ENCODE results near the gene PTCH1. TPM values are rescaled to one million over a fixed set of nuclear protein-coding genes. Genes with fewer than 3 reads are reported as not detected.
A peak's percentile ranks its signal among the peaks of the same experiment; 100 is the strongest.

Gene PTCH1
- total and polyA plus RNA-seq, 12 donors = 1.6 to 10.0 (median 6.5) TPM

- H3K36me3 ChIP-seq = no peaks in the 10 kb centered on the region
- peak overlapping the region; percentile 69 to 97 (median 82) for H3K4me3 ChIP-seq
- peaks cover 0 to 45% (median 37%) of the 10 kb centered on the region in 9 donors for H3K4me1 ChIP-seq
- peak in 4 of 8 donors; percentile 10 to 39 (median 22) for ATAC-seq
- peaks cover 0 to 59% (median 0%) of the 10 kb centered on the region in 7 donors for H3K27me3 ChIP-seq
- DNase-seq = peak; percentile 58 to 68
- WGBS, 2 donors = 1% methylated on average over 71 to 81 of the region's 81 CpGs
- no peak for TF ChIP-seq CTCF (IDR thresholded peaks at IDR 0.05)
- H3K9me3 ChIP-seq = no peaks in the 10 kb centered on the region
- peak overlapping the region; percentile 87 to 99 (median 95) for H3K27ac ChIP-seq
- intact Hi-C loops (cut with DNase I) = loop anchor here in 6 of 10 donors (2.0 to 10.0 kb wide), 8 partner anchors 43 to 711 kb away; partner anchors contain the start of genes ERCC6L2 (in 3 of the 6) and FANCC (in 3 of the 6)
Measured at GRCh38 chr9:95505717-95506427, 10.9 kb downstream of the PTCH1 start.

GRCh38 chr9:95505072-95505716 is 11.6 kb downstream of the PTCH1 start:
- Histone ChIP-seq H3K4me1 (peaks cover 0 to 45% (median 37%) of the 10 kb centered on the region in 9 donors), H3K27me3 (peaks cover 0 to 56% (median 0%) of the 10 kb centered on the region in 7 donors), H3K36me3 (peaks cover 0 to 1% (median 0%) of the 10 kb centered on the region in 9 donors), H3K27ac (peak overlapping the region in 7 of 10 donors; percentile 94 to 99 (median 97)), H3K9me3 (no peaks in the 10 kb centered on the region), H3K4me3 (peak overlapping the region; percentile 10 to 97 (median 82))
- intact Hi-C loops (cut with DNase I) = loop anchor here in 5 of 10 donors (5.0 to 10.0 kb wide), 6 partner anchors 43 to 710 kb away; partner anchors contain the start of genes ERCC6L2 (in 3 of the 5) and FANCC (in 3 of the 5)
- DNase-seq = no peak
- no peak for TF ChIP-seq CTCF (IDR thresholded peaks at IDR 0.05)
- WGBS, 2 donors = 18 to 23% methylated on average over 10 of the region's 10 CpGs
- no peak for ATAC-seq

GRCh38 chr9:95504053-95504963 is 12.5 kb downstream of the PTCH1 start:
- no peaks in the 10 kb centered on the region for H3K9me3 ChIP-seq
- TF ChIP-seq CTCF (IDR thresholded peaks at IDR 0.05) = no peak
- DNase-seq (peak in 1 of 2 donors; percentile 25), ATAC-seq (peak in 4 of 8 donors; percentile 26 to 43 (median 32))
- intact Hi-C loops (cut with DNase I) = loop anchor here in 3 of 10 donors (5.0 to 10.0 kb wide), 4 partner anchors 42 to 710 kb away; partner anchors contain the start of genes ERCC6L2 (in 1 of the 3) and FANCC (in 1 of the 3)
- H3K36me3 ChIP-seq = peaks cover 0 to 2% (median 0%) of the 10 kb centered on the region in 9 donors
- peaks cover 0 to 48% (median 28%) of the 10 kb centered on the region in 9 donors for H3K4me1 ChIP-seq
- peak overlapping the region in 2 of 10 donors; percentile 69 to 81 for H3K4me3 ChIP-seq
- H3K27me3 ChIP-seq = peaks cover 0 to 49% (median 0%) of the 10 kb centered on the region in 7 donors
- H3K27ac ChIP-seq = peak overlapping the region in 1 of 10 donors; percentile 16
- WGBS, 2 donors = 58 to 63% methylated on average over 15 of the region's 15 CpGs
